ENCODE results near the gene PDE7B.

DNA sequence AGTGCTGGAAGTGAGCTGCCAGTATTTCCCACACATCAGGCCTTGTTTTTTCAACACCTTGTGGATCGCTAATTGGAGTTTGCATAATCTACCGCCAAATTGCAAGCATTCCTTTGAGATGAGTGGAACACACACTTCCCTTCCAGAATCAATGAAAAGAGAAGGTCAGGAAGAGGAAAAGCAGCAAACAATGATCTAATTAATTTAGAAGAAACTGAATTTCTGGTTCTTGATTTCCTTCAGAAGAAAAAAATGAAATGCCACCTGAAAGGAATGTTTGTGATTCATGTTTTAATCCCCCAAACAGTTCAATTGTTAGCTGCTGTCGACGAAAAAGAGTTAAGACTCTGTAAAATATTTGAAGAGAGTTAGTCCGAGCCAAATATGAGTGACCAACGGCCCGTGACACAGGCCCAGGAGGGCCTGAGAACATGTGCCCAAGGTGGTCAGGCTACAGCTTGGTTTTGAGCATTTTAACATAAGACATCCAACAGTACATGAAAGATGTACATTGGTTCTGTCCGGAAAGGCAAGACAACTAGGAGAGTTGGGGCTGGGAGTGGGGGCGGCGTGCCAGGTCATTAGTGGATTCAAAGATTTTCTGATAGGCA, 216.3 kb downstream of the PDE7B start:
- TF ChIP-seq, protein P1, sequence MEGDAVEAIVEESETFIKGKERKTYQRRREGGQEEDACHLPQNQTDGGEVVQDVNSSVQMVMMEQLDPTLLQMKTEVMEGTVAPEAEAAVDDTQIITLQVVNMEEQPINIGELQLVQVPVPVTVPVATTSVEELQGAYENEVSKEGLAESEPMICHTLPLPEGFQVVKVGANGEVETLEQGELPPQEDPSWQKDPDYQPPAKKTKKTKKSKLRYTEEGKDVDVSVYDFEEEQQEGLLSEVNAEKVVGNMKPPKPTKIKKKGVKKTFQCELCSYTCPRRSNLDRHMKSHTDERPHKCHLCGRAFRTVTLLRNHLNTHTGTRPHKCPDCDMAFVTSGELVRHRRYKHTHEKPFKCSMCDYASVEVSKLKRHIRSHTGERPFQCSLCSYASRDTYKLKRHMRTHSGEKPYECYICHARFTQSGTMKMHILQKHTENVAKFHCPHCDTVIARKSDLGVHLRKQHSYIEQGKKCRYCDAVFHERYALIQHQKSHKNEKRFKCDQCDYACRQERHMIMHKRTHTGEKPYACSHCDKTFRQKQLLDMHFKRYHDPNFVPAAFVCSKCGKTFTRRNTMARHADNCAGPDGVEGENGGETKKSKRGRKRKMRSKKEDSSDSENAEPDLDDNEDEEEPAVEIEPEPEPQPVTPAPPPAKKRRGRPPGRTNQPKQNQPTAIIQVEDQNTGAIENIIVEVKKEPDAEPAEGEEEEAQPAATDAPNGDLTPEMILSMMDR (conservative IDR thresholded peaks at IDR 0.05; ENCODE audit: low read length): no peak
- no peak for TF ChIP-seq EZH2phosphoT487 (IDR thresholded peaks at IDR 0.05; ENCODE audit: borderline replicate concordance)
